Right lobe of liver (tissue), 6 donors: ENCODE data around the gene PREX1. TPM values are rescaled to one million over a fixed set of nuclear protein-coding genes. Genes with fewer than 3 reads are reported as not detected.
"Not testable (repeated sequence)": the region's sequence is repeated elsewhere in the genome, so short reads cannot be mapped to it uniquely, and the experiment has no call there.

Source experiments
- ATAC-seq, 4 donors: fragments of 200-7000 bp; cut with Tn5 transposase; one replicate each; pipeline ENCODE4 v1.9.1; 2020; ENCODE audit warnings: mild to moderate bottlenecking in 4 of 4, moderate library complexity in 4 of 4
- DNase-seq, 3 donors: peaks; one replicate each; pipeline ENCODE4 v3.0.0-alpha.2; 2020
- H3K27ac ChIP-seq, 3 donors: fragments of 200-600 bp; one replicate each; pipeline ENCODE4 v1.8.0; 2022
- H3K27me3 ChIP-seq, 2 donors: fragments of 200-600 bp; one replicate each; pipeline ENCODE4 v1.8.0; 2022
- H3K36me3 ChIP-seq, 4 donors: fragments of 200-600 bp; sonication (generic) in 1 of 4; one replicate each; pipeline versions ENCODE4 v1.5.1 to v1.8.0; 2017 to 2022; ENCODE audit warnings: control low read depth in 1 of 4
- H3K4me1 ChIP-seq, 4 donors: fragments of 200-600 bp; sonication (generic) in 1 of 4; one replicate each; pipeline versions ENCODE4 v1.5.1 to v1.8.0; 2017 to 2022; ENCODE audit warnings: control low read depth in 1 of 4
- H3K4me3 ChIP-seq, 3 donors: fragments of 200-600 bp; one replicate each; pipeline ENCODE4 v1.8.0; 2022
- H3K9me3 ChIP-seq, 4 donors: fragments of 200-600 bp; sonication (generic) in 1 of 4; one replicate each; pipeline versions ENCODE4 v1.5.1 to v1.8.0; 2017 to 2022; ENCODE audit warnings: control low read depth in 1 of 4
- CTCF ChIP-seq, 4 donors: fragments of 200-600 bp in 3 of 4; fragments of 450-650 bp in 1 of 4; IDR thresholded peaks; one replicate each; pipeline versions ENCODE4 v1.5.1 to v1.8.0; 2016 to 2022; ENCODE audit warnings: antibody characterized with exemption in 4 of 4, mild to moderate bottlenecking in 2 of 4
- POLR2A ChIP-seq: fragments of 450-650 bp; IDR thresholded peaks from one replicate; pipeline ENCODE4 v1.6.1; 2017; ENCODE audit warnings: antibody characterized with exemption, mild to moderate bottlenecking
- WGBS: methylation state at CpG from one replicate; pipeline ENCODE4 v1.1.6; 2018; ENCODE audit warnings: low coverage, low lambda C conversion rate; ENCODE audit not compliant: insufficient coverage; ENCODE audit errors: missing lambda C conversion rate; 5-methylcytosine and 5-hydroxymethylcytosine counted together
- intact Hi-C, 2 donors: fragments of 100-400 bp; cut with DNase I; formaldehyde crosslinking; loops; one replicate each; pipeline versions ENCODE4 v1.11.2 to v1.14.1; 2022
- total RNA-seq, 6 experiments: library from RNA; depleted of rRNA in 2 of 6; stranded (reverse); fragments of >200 nt in 2 of 6; fragmentation: NEBNext Ultra II Directional in 3 of 6; extraction: Animal tissue kit (Norgen Biotek cat#: 25700) in 3 of 6; gene quantifications; one replicate each; pipeline versions ENCODE4 v1.1.0 to v1.2.4, GENCODE V29; 2016 to 2023
- donor health status: DM: no; HTN: yes; CAD: no.
- donor health status: DM: no; HTN: no; CAD: no.
- donor health status: DM: no; HTN: no; CAD: no.
- donor health status: DM: no; HTN: yes; CAD: no.
- donor health status: DM: no; HTN: yes; CAD: no.

Gene PREX1
- total RNA-seq, 6 experiments from 2014 or later, result 4.4 to 11.1 (median 8.7) TPM

GRCh38 chr20:48760403-48760983, 67.3 kb downstream of the PREX1 start:
- ATAC-seq, result peak; percentile 59 to 66 (median 61)
- H3K4me1 ChIP-seq, result no peaks in the 10 kb centered on the region
- no peaks in the 10 kb centered on the region for H3K36me3 ChIP-seq

GRCh38 chr20:48759631-48760245, 68.1 kb downstream of the PREX1 start:
- WGBS, result 86% methylated on average over 6 of the region's 7 CpGs
- H3K27ac ChIP-seq, result peak overlapping the region in 1 of 3 donors; percentile 24

More at GRCh38 chr20:48760403-48760983, 67.3 kb downstream of the PREX1 start:
- TF ChIP-seq CTCF (IDR thresholded peaks at IDR 0.05), result no peak
- TF ChIP-seq POLR2A, result no peak
- 58% methylated on average over 4 of the region's 8 CpGs for WGBS
- intact Hi-C loops, result no loop called here
- Histone ChIP-seq H3K27ac (peak overlapping the region; percentile 13 to 49 (median 21)), H3K9me3 (no peaks in the 10 kb centered on the region), H3K4me3 (no peak overlapping the region), H3K27me3 (no peaks in the 10 kb centered on the region)
- DNase-seq, result no peak

GRCh38 chr20:48758206-48758820, 69.5 kb downstream of the PREX1 start:
- WGBS, result 43% methylated on average over 4 of the region's 16 CpGs
- DNase-seq, result no peak
- no peaks in the 10 kb centered on the region for H3K9me3 ChIP-seq
- H3K4me1 ChIP-seq, result no peaks in the 10 kb centered on the region
- peak in 3 of 4 donors; percentile 29 to 34 (median 32) for ATAC-seq
- intact Hi-C loops, result no loop called here
- TF ChIP-seq POLR2A, result no peak
- no peak for TF ChIP-seq CTCF (IDR thresholded peaks at IDR 0.05)
- H3K27me3 ChIP-seq, result no peaks in the 10 kb centered on the region
- no peak overlapping the region for H3K4me3 ChIP-seq
- H3K36me3 ChIP-seq, result no peaks in the 10 kb centered on the region
- no peak overlapping the region for H3K27ac ChIP-seq

More at GRCh38 chr20:48759631-48760245, 68.1 kb downstream of the PREX1 start:
- H3K4me1 ChIP-seq, result no peaks in the 10 kb centered on the region
- no peak for DNase-seq
- TF ChIP-seq CTCF (IDR thresholded peaks at IDR 0.05) (no peak), POLR2A (no peak)
- H3K36me3 ChIP-seq, result no peaks in the 10 kb centered on the region
- ATAC-seq, result no peak
- intact Hi-C loops, result no loop called here
- no peaks in the 10 kb centered on the region for H3K27me3 ChIP-seq
- H3K9me3 ChIP-seq, result no peaks in the 10 kb centered on the region
- no peak overlapping the region for H3K4me3 ChIP-seq

GRCh38 chr20:48756774-48757173, 71.0 kb downstream of the PREX1 start:
- H3K4me3 ChIP-seq, H3K27ac ChIP-seq, H3K36me3 ChIP-seq, H3K27me3 ChIP-seq, DNase-seq, H3K9me3 ChIP-seq, intact Hi-C loops, ATAC-seq, H3K4me1 ChIP-seq: not testable (repeated sequence)
- WGBS, result 76% methylated on average over 6 of the region's 6 CpGs

- H3K27ac ChIP-seq, result no peak overlapping the region
- no peaks in the 10 kb centered on the region for H3K4me1 ChIP-seq
- DNase-seq, result no peak
- no peaks in the 10 kb centered on the region for H3K9me3 ChIP-seq
- no peak for ATAC-seq
- no peak overlapping the region for H3K4me3 ChIP-seq
- no peaks in the 10 kb centered on the region for H3K36me3 ChIP-seq
- intact Hi-C loops, result no loop called here
- no peak for TF ChIP-seq CTCF (IDR thresholded peaks at IDR 0.05)
- TF ChIP-seq POLR2A, result no peak
- no CpG with 5 or more reads among the region's 8 CpGs for WGBS
- no peaks in the 10 kb centered on the region for H3K27me3 ChIP-seq
Observed at GRCh38 chr20:48754292-48754691, 73.5 kb downstream of the PREX1 start.
